ENCODE measurements around the gene CLCA1. TPM values are rescaled to one million over a fixed set of nuclear protein-coding genes. Genes with fewer than 3 reads are reported as not detected.
A peak's percentile ranks its signal among the peaks of the same experiment; 100 is the strongest.

The CLCA1 gene
- total RNA-seq, 1 experiment from 2014 or later: not detected

DNA sequence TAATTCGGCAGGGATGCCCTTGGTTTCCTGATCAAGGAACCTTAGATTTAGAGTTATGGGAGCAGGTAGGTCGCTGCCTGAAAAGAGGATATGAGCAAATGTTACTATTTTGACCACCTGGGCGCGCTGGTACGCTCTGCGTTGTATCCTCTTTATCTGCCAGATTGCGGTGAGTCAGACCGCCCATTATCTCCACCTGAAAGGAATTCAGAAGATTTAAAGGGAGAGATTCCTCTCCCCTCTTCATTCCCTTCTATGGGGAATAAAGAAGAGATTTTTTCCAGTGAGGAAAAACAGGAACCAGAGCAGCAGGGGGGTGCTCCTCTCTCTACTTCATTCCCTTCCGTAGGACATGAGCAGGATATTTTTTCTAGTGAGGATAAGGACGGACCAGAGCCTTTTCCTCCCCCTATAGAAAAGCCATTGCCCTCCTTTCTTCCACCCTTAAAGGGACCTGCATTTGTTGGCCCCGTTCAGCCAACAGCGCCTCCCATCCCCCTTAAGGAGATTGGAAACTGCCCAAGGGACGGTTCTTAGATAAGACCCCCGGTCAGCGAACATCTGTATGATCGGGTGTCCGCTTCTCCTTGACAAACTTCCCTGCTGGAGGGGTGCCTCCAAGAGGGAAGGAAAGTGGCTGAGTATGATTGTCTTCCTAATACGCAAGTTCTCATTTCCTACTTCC lies 34.1 kb downstream of the CLCA1 start:
- peak; percentile 31 for DNase-seq (ENCODE audit: low read depth)

GRCh38 chr1:86503406-86504136 lies 34.8 kb downstream of the CLCA1 start:
- peak; percentile 62 for DNase-seq (ENCODE audit: low read depth)

DNA sequence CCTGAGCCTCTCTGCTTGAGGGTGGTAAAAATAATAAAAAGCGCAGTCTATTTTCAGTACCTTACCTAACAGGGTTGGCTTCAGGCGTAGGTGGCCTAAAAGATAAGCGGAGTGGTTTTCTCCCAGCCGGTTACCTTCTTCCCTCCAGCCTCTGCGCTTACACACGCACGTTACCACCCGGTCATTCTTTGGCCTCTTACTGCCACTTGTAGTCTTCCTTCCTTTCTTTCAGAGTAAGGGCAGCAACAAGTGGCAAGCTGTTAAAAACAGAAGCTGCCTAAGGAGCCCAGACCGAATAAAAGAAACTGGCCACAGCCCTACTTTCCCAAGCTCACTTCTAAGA lies 35.4 kb downstream of the CLCA1 start:
- DNase-seq (ENCODE audit: low read depth): no peak

GRCh38 chr1:86504895-86505563 lies 36.3 kb downstream of the CLCA1 start:
- no peak for DNase-seq (ENCODE audit: low read depth)

- no peak for DNase-seq (ENCODE audit: low read depth)
Observed at GRCh38 chr1:86505564-86505902, 36.8 kb downstream of the CLCA1 start.

DNA sequence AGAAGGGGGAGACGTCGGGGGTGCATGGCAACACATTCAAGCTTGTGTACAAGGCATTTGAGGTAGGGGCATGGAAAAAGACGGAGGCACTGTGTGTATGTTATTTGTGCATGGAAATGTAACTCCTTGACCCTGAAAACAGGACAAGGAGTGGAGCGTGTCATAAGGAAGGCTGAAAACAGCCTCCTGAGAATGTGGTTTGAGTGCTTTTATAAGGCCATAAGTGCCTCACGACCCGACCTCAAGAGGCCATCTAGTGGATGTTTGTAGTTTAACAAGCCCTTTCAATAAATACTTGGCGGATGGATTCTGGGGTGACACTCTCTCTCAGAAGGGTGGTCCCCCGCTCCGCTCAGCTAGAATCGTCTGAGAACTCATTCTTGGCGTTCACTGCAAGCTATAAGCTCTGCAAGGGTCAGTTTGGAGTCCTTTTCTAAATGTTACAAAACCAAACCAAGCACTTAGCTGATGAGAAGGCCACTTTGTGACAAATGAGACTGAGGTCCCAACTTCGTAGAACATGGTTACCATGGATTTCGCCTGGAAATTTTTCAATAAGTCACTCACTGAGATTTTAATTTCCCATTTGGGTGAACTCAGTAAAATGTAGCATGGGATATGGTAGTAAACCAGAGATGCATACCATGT lies 39.3 kb downstream of the CLCA1 start:
- DNase-seq (ENCODE audit: low read depth): peak; percentile 61

GRCh38 chr1:86508583-86508969 lies 39.8 kb downstream of the CLCA1 start:
- DNase-seq (ENCODE audit: low read depth): peak; percentile 78

- DNase-seq (ENCODE audit: low read depth): peak; percentile 49
Observed at GRCh38 chr1:86515597-86515996, 46.9 kb downstream of the CLCA1 start.

DNA sequence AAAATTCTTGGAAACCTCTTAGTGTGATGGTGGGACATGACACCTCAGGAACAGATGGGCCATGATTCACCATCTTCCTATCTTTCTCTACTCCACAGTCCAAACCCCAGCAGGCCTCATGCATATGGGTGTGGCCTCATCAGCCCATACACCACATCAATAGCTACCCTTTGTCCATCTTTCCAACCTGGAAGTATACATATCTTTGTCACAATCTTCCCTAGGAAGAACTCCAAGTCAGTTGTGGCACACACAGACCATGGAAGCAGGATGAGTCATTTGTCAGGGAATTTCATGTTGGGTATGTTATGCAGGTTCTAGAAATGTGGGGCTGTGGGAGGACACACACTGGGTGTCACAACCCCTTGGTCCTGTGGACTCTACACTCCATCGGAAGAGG lies 47.6 kb downstream of the CLCA1 start:
- peak; percentile 82 for DNase-seq (ENCODE audit: low read depth)

GRCh38 chr1:86517336-86517735 lies 48.6 kb downstream of the CLCA1 start:
- no peak for DNase-seq (ENCODE audit: low read depth)

DNA sequence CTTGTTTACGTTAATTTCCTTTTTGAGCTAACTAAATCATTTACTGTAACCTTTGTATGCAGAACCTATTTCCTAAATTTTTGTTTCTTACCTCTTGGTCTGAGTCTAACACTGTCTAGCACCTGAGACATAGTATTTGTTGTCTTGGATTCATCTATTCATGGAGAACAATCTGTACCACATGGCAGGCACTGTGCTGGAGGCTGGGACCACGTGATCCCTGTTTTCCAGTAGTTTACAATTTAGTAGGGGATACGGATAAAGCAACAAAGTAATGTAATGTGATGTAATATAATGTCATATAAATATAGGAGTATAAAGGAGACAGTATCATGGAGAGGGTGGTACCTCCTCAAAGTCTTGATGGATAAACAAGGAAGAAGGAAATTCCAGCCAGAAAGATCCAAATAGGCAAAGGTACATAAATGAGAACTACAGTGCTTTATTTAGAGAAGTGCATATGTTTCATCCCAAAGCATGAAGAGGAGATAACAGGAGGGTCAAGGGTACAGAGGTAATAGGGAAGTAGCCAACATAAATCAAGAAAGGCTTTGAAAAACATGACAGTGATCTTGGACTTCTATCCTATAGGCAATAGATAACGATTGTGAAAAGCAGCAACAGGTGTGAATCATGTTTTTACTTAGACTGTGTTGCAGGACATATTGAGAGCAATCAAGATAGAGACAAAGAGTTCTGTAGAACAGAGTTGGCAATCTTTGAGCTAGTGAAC lies 52.2 kb downstream of the CLCA1 start:
- no peak for DNase-seq (ENCODE audit: low read depth)

- DNase-seq (ENCODE audit: low read depth): no peak
Observed at GRCh38 chr1:86521522-86521891, 52.8 kb downstream of the CLCA1 start.

GRCh38 chr1:86522240-86522639 lies 53.5 kb downstream of the CLCA1 start:
- DNase-seq (ENCODE audit: low read depth): no peak

- DNase-seq (ENCODE audit: low read depth): no peak
Observed at GRCh38 chr1:86523670-86524354, 55.1 kb downstream of the CLCA1 start.

GRCh38 chr1:86527306-86527705 lies 58.6 kb downstream of the CLCA1 start:
- DNase-seq (ENCODE audit: low read depth): no peak

- no peak for DNase-seq (ENCODE audit: low read depth)
Observed at GRCh38 chr1:86530211-86530845, 61.6 kb downstream of the CLCA1 start.

DNA sequence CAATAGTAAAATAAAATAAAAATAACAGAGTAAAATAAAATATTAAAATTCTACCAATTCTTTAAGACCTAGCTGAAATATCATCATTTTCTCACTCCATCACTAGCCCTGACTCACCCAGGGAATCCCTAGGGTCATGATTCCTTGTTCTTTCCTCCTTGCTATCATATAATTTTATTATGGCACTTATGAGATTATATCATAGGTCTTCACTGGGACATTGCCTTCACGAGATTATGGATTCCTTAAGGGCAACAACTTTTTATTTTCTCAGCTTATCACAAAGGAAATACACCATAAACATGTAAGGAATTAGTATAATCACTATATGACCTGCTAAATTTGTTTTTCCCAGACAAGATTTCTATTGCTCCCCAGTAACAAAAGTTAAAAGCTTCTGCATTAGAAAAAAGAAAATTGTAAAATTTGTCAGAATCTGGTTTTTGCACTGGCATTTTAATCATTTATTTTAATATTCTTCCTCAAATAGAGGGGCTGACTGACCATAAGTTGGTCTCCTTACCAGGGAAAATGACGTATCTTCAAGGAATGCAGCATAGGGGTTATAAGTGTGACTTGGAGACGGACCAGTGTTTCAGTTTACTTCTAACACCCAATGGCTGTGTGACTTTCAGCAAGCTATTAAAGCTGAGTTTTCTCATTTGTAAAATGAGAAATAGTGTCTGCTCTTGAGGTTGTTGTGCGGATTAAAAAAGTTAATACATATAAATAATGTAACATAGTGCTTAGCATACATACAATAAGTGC lies 69.4 kb downstream of the CLCA1 start:
- DNase-seq (ENCODE audit: low read depth): peak; percentile 12

GRCh38 chr1:86538775-86539174 lies 70.0 kb downstream of the CLCA1 start:
- DNase-seq (ENCODE audit: low read depth): no peak

GRCh38 chr1:86541859-86542258 lies 73.1 kb downstream of the CLCA1 start:
- DNase-seq (ENCODE audit: low read depth): no peak

DNA sequence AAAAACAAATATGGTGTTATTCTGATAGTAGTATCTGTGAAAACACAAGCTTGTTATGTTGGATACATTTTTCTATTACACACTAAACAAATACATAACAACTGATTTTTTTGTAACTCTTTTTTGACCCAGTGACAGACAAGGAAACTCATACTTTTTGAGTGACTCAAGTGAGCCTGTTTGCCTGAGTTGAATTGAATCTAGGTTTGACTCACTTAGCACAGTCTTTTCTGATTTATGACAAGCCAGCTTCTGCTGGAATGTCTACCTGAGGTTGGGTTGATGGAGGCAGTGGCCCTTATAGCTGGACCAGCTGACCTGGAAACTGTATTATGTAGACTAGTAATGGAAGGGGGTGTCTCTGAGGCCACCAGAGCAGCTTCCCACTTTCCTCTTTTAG lies 73.9 kb downstream of the CLCA1 start:
- DNase-seq (ENCODE audit: low read depth): no peak

Measured in RPMI7951 (cell line).